Keratinocyte (primary cell): ENCODE data around the gene HSD11B1L.

Experiments
- EZH2 ChIP-seq: IDR thresholded peaks from one replicate; pipeline ENCODE4 v1.6.1; 2012; ENCODE audit warnings: inconsistent platforms, mild to moderate bottlenecking, low read length, moderate library complexity
- TF ChIP-seq, protein P1 (sequence below), 3 experiments: IDR thresholded peaks in 1 of 3; conservative IDR thresholded peaks in 1 of 3; optimal IDR thresholded peaks in 1 of 3; 2 replicates in 2 of 3; 3 replicates in 1 of 3; pipeline versions ENCODE3 to v1.5.1; 2011; ENCODE audit warnings: low read length in 3 of 3, mild to moderate bottlenecking in 3 of 3, moderate library complexity in 2 of 3, control low read depth in 1 of 3, inconsistent platforms in 1 of 3; ENCODE audit not compliant: insufficient read depth in 2 of 3; ENCODE audit errors: extremely low read depth in 1 of 3

DNA sequence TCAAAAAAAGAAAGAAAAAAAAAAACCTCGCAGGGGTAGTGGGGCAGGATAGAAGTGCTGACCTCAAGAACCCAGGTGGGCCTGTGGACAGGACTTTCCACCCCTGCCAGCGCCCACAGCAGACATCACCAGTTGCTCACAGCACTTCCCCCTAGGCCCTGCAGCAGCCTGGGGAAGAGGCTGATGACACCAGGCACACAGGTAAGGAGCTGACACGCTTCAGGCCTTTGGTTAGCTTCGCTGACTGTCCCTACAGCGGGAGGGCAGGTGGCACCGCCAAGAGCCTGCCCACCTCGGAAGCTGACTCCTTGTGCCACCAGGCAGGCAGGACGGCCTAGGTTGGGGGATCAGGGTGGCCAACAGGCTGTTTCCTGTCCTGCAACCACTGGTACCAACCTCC lies 30.2 kb downstream of the HSD11B1L start:
- TF ChIP-seq, protein P1, sequence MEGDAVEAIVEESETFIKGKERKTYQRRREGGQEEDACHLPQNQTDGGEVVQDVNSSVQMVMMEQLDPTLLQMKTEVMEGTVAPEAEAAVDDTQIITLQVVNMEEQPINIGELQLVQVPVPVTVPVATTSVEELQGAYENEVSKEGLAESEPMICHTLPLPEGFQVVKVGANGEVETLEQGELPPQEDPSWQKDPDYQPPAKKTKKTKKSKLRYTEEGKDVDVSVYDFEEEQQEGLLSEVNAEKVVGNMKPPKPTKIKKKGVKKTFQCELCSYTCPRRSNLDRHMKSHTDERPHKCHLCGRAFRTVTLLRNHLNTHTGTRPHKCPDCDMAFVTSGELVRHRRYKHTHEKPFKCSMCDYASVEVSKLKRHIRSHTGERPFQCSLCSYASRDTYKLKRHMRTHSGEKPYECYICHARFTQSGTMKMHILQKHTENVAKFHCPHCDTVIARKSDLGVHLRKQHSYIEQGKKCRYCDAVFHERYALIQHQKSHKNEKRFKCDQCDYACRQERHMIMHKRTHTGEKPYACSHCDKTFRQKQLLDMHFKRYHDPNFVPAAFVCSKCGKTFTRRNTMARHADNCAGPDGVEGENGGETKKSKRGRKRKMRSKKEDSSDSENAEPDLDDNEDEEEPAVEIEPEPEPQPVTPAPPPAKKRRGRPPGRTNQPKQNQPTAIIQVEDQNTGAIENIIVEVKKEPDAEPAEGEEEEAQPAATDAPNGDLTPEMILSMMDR (optimal IDR thresholded peaks at IDR 0.05 in 1 of 3, IDR thresholded peaks at IDR 0.05 in 1 of 3, conservative IDR thresholded peaks at IDR 0.05 in 1 of 3; ENCODE audit: extremely low read depth in 1 of 3, insufficient read depth in 2 of 3, low read length in 3 of 3), result no peak
- TF ChIP-seq EZH2, result no peak
